H1 (cell line): ENCODE measurements around the gene SH2D4B. TPM values are rescaled to one million over a fixed set of nuclear protein-coding genes. Genes with fewer than 3 reads are reported as not detected.

ENCODE experiments used
- CTCF ChIA-PET: fragments of 300-600 bp; sonication (Branson Sonifier 250); formaldehyde crosslinking; loops from one replicate; lab custom pipeline; 2021; ENCODE audit not compliant: partially characterized antibody; lab: Charles Lee
- POLR2A ChIA-PET: fragments of 300-600 bp; sonication (Branson Sonifier 250); formaldehyde crosslinking; loops from one replicate; lab custom pipeline; 2021; ENCODE audit warnings: inconsistent platforms; ENCODE audit not compliant: partially characterized antibody; lab: Charles Lee
- DNase-seq, 2 experiments: peaks; one replicate each; pipeline versions ENCODE4 v3.0.0 to v3.0.0-alpha.2; 2010 to 2022; ENCODE audit warnings: low spot score in 2 of 2, low read depth in 1 of 2, mixed read lengths in 1 of 2
- FAIRE-seq: peaks from 2 replicates; lab custom pipeline; 2011; peaks lifted over from hg19 to GRCh38; lab: Jason Lieb, UNC
- H2AFZ ChIP-seq: 2 replicates; pipeline ENCODE4 v1.8.1; 2012; ENCODE audit warnings: low read length, inconsistent platforms
- H2AK5ac ChIP-seq: 2 replicates; pipeline ENCODE4 v1.6.1; 2013; ENCODE audit warnings: low read depth, low read length
- H2BK120ac ChIP-seq: replicated peaks from 2 replicates; pipeline ENCODE3; 2013; ENCODE audit warnings: low read depth, low read length, inconsistent platforms
- H2BK12ac ChIP-seq: 2 replicates; pipeline ENCODE4 v1.6.1; 2013; ENCODE audit warnings: low read depth, low read length
- H2BK15ac ChIP-seq: 2 replicates; pipeline ENCODE4 v1.6.1; 2013; ENCODE audit warnings: low read length
- H2BK20ac ChIP-seq: 2 replicates; pipeline ENCODE4 v1.6.1; 2013; ENCODE audit warnings: low read length
- H2BK5ac ChIP-seq: 2 replicates; pipeline ENCODE4 v1.6.1; 2013; ENCODE audit warnings: low read depth, low read length
- H3K14ac ChIP-seq: 2 replicates; pipeline ENCODE4 v1.6.1; 2013; ENCODE audit warnings: inconsistent platforms; ENCODE audit not compliant: insufficient read length
- H3K18ac ChIP-seq: 2 replicates; pipeline ENCODE4 v1.6.1; 2013; ENCODE audit warnings: low read length; ENCODE audit errors: extremely low read depth
- H3K23ac ChIP-seq: 2 replicates; pipeline ENCODE4 v1.6.1; 2013; ENCODE audit warnings: inconsistent platforms; ENCODE audit not compliant: insufficient read length
- H3K23me2 ChIP-seq: 2 replicates; pipeline ENCODE4 v1.6.1; 2013; ENCODE audit warnings: low read depth, low read length
- H3K27ac ChIP-seq: 2 replicates; pipeline ENCODE4 v1.6.1; 2011; ENCODE audit warnings: low read depth, low read length, inconsistent platforms
- H3K27me3 ChIP-seq, 4 experiments: replicated peaks in 1 of 4; 1 replicate in 1 of 4; 2 replicates in 3 of 4; pipeline versions ENCODE4 v1.6.1 to v1.8.1; 2011 to 2013; ENCODE audit warnings: low read length in 3 of 4, mild to moderate bottlenecking in 3 of 4, inconsistent platforms in 2 of 4, mixed read lengths in 2 of 4, moderate library complexity in 1 of 4; ENCODE audit not compliant: control insufficient read depth in 3 of 4, insufficient read depth in 3 of 4; ENCODE audit errors: extremely low read depth in 1 of 4
- H3K36me3 ChIP-seq, 4 experiments: 2 replicates each; pipeline versions ENCODE4 v1.6.1 to v1.8.1; 2011 to 2013; ENCODE audit warnings: mild to moderate bottlenecking in 4 of 4, low read length in 3 of 4, moderate library complexity in 2 of 4, control low read depth in 1 of 4, inconsistent platforms in 1 of 4; ENCODE audit not compliant: insufficient read depth in 4 of 4, control insufficient read depth in 2 of 4
- H3K4ac ChIP-seq: replicated peaks from 2 replicates; pipeline ENCODE3; 2013; ENCODE audit warnings: low read length, low read depth, mixed read lengths, inconsistent platforms; ENCODE audit not compliant: insufficient read length
- H3K4me1 ChIP-seq, 4 experiments: replicated peaks in 1 of 4; 1 replicate in 1 of 4; 2 replicates in 3 of 4; pipeline versions ENCODE4 v1.6.1 to v1.8.1; 2011 to 2013; ENCODE audit warnings: low read length in 3 of 4, inconsistent platforms in 2 of 4, mixed read lengths in 1 of 4; ENCODE audit not compliant: insufficient read depth in 4 of 4, control insufficient read depth in 3 of 4
- H3K4me2 ChIP-seq, 2 experiments: 2 replicates each; pipeline versions ENCODE4 v1.6.1 to v1.8.1; 2011 to 2013; ENCODE audit warnings: low read depth in 2 of 2, low read length in 2 of 2, control low read depth in 1 of 2, inconsistent platforms in 1 of 2, mild to moderate bottlenecking in 1 of 2; ENCODE audit not compliant: insufficient read depth in 1 of 2
- H3K4me3 ChIP-seq, 4 experiments: fragments of 200-600, 300-600 bp in 1 of 4; sonication (generic), shearing (Covaris generic), sonication (Bioruptor Twin) in 1 of 4; 2 replicates each; pipeline versions ENCODE4 v1.5.1 to v1.8.1; 2011 to 2016; ENCODE audit warnings: low read length in 4 of 4, low read depth in 3 of 4, control low read depth in 2 of 4, inconsistent platforms in 2 of 4, mild to moderate bottlenecking in 2 of 4, mixed read lengths in 1 of 4, moderate library complexity in 1 of 4; ENCODE audit not compliant: insufficient read depth in 2 of 4; ENCODE audit errors: extremely low read depth in 1 of 4
- H3K56ac ChIP-seq: replicated peaks from 2 replicates; pipeline ENCODE3; 2013; ENCODE audit warnings: low read depth, mild to moderate bottlenecking, mixed read lengths, low read length, inconsistent platforms; ENCODE audit not compliant: insufficient read length
- H3K79me1 ChIP-seq: 2 replicates; pipeline ENCODE4 v1.6.1; 2013; ENCODE audit warnings: low read depth, low read length, control low read depth
- H3K79me2 ChIP-seq, 2 experiments: 2 replicates each; pipeline versions ENCODE4 v1.6.1 to v1.8.1; 2012 to 2013; ENCODE audit warnings: low read length in 2 of 2, mild to moderate bottlenecking in 2 of 2, inconsistent platforms in 1 of 2; ENCODE audit not compliant: insufficient read depth in 2 of 2, control insufficient read depth in 1 of 2
- H3K9ac ChIP-seq, 4 experiments: replicated peaks in 1 of 4; 1 replicate in 1 of 4; 2 replicates in 3 of 4; pipeline versions ENCODE4 v1.6.1 to v1.8.1; 2011 to 2013; ENCODE audit warnings: low read depth in 3 of 4, low read length in 3 of 4, control low read depth in 2 of 4, mild to moderate bottlenecking in 2 of 4, moderate library complexity in 2 of 4, inconsistent platforms in 1 of 4; ENCODE audit errors: extremely low read depth in 1 of 4
- H3K9me3 ChIP-seq, 2 experiments: 2 replicates each; pipeline versions ENCODE4 v1.6.1 to v1.8.1; 2012 to 2013; ENCODE audit warnings: mild to moderate bottlenecking in 2 of 2, moderate library complexity in 2 of 2, control low read depth in 1 of 2, inconsistent platforms in 1 of 2, low read depth in 1 of 2, low read length in 1 of 2, mixed read lengths in 1 of 2; ENCODE audit not compliant: insufficient read depth in 2 of 2
- H4K20me1 ChIP-seq, 2 experiments: replicated peaks in 1 of 2; 2 replicates each; pipeline versions ENCODE3 to v1.8.1; 2011 to 2013; ENCODE audit warnings: inconsistent platforms in 2 of 2, low read length in 2 of 2, mild to moderate bottlenecking in 1 of 2; ENCODE audit not compliant: insufficient read depth in 2 of 2, control insufficient read depth in 1 of 2
- H4K5ac ChIP-seq: 2 replicates; pipeline ENCODE4 v1.6.1; 2013; ENCODE audit warnings: low read length, low read depth, mixed read lengths, inconsistent platforms; ENCODE audit not compliant: insufficient read length
- H4K8ac ChIP-seq: 2 replicates; pipeline ENCODE4 v1.8.0; 2013; ENCODE audit warnings: mild to moderate bottlenecking, moderate library complexity, low read length, inconsistent platforms; ENCODE audit not compliant: insufficient read depth; ENCODE audit errors: extremely low read depth
- H4K91ac ChIP-seq: replicated peaks from 2 replicates; pipeline ENCODE3; 2013; ENCODE audit warnings: low read length, mixed read lengths, inconsistent platforms; ENCODE audit not compliant: insufficient read length
- BACH1 ChIP-seq: IDR thresholded peaks from 2 replicates; pipeline ENCODE4 v1.6.1; 2012; ENCODE audit warnings: low read length, improper control_type of control experiment
- BRCA1 ChIP-seq: IDR thresholded peaks from 2 replicates; pipeline ENCODE4 v1.6.1; 2012; ENCODE audit warnings: low read depth, low read length, improper control_type of control experiment
- CBX8 ChIP-seq: fragments of 300-800, 300-1000 bp; sonication (generic); IDR thresholded peaks from 2 replicates; pipeline ENCODE4 v1.7.1; 2016; ENCODE audit warnings: low read depth, low read length, borderline replicate concordance
- GABPA ChIP-seq: IDR thresholded peaks from 2 replicates; pipeline ENCODE4 v1.6.1; 2011; ENCODE audit warnings: mild to moderate bottlenecking, low read length, moderate library complexity, borderline replicate concordance; ENCODE audit not compliant: insufficient read depth
- HDAC2 ChIP-seq, 2 experiments: fragments of 300-600 bp in 1 of 2; sonication (generic) in 1 of 2; IDR thresholded peaks; 2 replicates each; pipeline ENCODE4 v1.6.1; 2011 to 2012; ENCODE audit warnings: low read depth in 2 of 2, low read length in 2 of 2, mild to moderate bottlenecking in 2 of 2, moderate library complexity in 2 of 2, borderline replicate concordance in 1 of 2, inconsistent platforms in 1 of 2
- JUND ChIP-seq: IDR thresholded peaks from 2 replicates; pipeline ENCODE4 v1.6.1; 2011; ENCODE audit warnings: mild to moderate bottlenecking, improper control_type of control experiment, low read length
- KDM4A ChIP-seq: IDR thresholded peaks from one replicate; pipeline ENCODE4 v1.7.1; 2012; ENCODE audit warnings: low read depth, mild to moderate bottlenecking, moderate library complexity, low read length, inconsistent platforms; ENCODE audit not compliant: severe bottlenecking
- POLR2A ChIP-seq, 2 experiments: IDR thresholded peaks; 1 replicate in 1 of 2; 2 replicates in 1 of 2; pipeline ENCODE4 v1.6.1; 2011; ENCODE audit warnings: low read depth in 2 of 2, low read length in 2 of 2, mild to moderate bottlenecking in 2 of 2; ENCODE audit errors: control extremely low read depth in 1 of 2
- SAP30 ChIP-seq: fragments of 300-600 bp; sonication (generic); IDR thresholded peaks from 2 replicates; pipeline ENCODE4 v1.7.1; 2012; ENCODE audit warnings: low read length, moderate library complexity, mild to moderate bottlenecking, inconsistent platforms; ENCODE audit not compliant: insufficient read depth, insufficient replicate concordance
- SIN3A ChIP-seq, 2 experiments: IDR thresholded peaks in 1 of 2; conservative IDR thresholded peaks in 1 of 2; 2 replicates each; pipeline ENCODE4 v1.6.1; 2011 to 2012; ENCODE audit warnings: low read length in 2 of 2, improper control_type of control experiment in 1 of 2, low read depth in 1 of 2, mild to moderate bottlenecking in 1 of 2
- SIX5 ChIP-seq: IDR thresholded peaks from 2 replicates; pipeline ENCODE4 v1.6.1; 2011; ENCODE audit warnings: mild to moderate bottlenecking, low read depth, low read length
- TAF7 ChIP-seq: optimal IDR thresholded peaks from 2 replicates; pipeline ENCODE3; 2011; ENCODE audit warnings: low read depth, mild to moderate bottlenecking, inconsistent platforms, low read length, moderate library complexity, borderline replicate concordance
- YY1 ChIP-seq: IDR thresholded peaks from 2 replicates; pipeline ENCODE4 v1.6.1; 2011; ENCODE audit warnings: low read depth, mild to moderate bottlenecking, low read length
- WGBS, 2 experiments: shearing (Covaris generic) in 1 of 2; methylation state at CpG; one replicate each; pipeline versions ENCODE4 v1.1.6 to v1.1.7; 2013 to 2015; ENCODE audit warnings: low lambda C conversion rate in 2 of 2, mixed read lengths in 2 of 2, inconsistent platforms in 1 of 2, low coverage in 1 of 2, missing lambda C conversion rate in 1 of 2; ENCODE audit not compliant: insufficient replicate concordance in 2 of 2, insufficient coverage in 1 of 2, insufficient read length in 1 of 2; ENCODE audit errors: extremely low coverage in 1 of 2, missing lambda C conversion rate in 1 of 2; 5-methylcytosine and 5-hydroxymethylcytosine counted together
- polyA plus RNA-seq, 7 experiments: library from polyadenylated mRNA; depleted of rRNA in 3 of 7; stranded (reverse) in 5 of 7; unstranded in 2 of 7; fragments of >200 nt in 5 of 7; fragments of 200-250 nt in 2 of 7; gene quantifications; 1 replicate in 5 of 7; 2 replicates in 1 of 7; 4 replicates in 1 of 7; pipeline versions ENCODE4 v1.2.1 to v1.2.3, GENCODE V29; 2011 to 2013; ENCODE audit warnings: missing spikeins in 2 of 7, mixed read lengths in 2 of 7
- total RNA-seq: library from RNA; stranded (reverse); fragmentation: NEBNext Ultra II Directional; extraction: Animal tissue kit (Norgen Biotek cat#: 25700); gene quantifications from 2 replicates; pipeline ENCODE4 v1.2.1, GENCODE V29; 2021

The SH2D4B gene
- total and polyA plus RNA-seq, 2 of the 8 experiments (the other 6 are each of a cell fraction or from before 2014, with no cell fraction given), result 0.06 to 0.13 TPM

- ChIA-PET CTCF (interaction anchor here (0.6 to 2.8 kb wide), 3 partner anchors 27 to 59 kb away, joined by 4 to 18 read pairs (median 8); no protein-coding TSS in a partner anchor), POLR2A (no interaction called here)
- Histone ChIP-seq H3K4me1 (no peaks in the 10 kb centered on the region), H3K79me2 (no peaks in the 10 kb centered on the region), H3K9ac (no peak overlapping the region), H4K20me1 (no peaks in the 10 kb centered on the region), H3K79me1 (no peaks in the 10 kb centered on the region), H4K91ac (no peak overlapping the region), H3K27me3 (peaks cover 0 to 1% (median 0%) of the 10 kb centered on the region in 4 experiments; a peak in 2 of 7 replicates), H2BK120ac (no peak overlapping the region), H3K9me3 (peaks cover 0 to 8% of the 10 kb centered on the region in 2 experiments; a peak in 2 of 4 replicates), H3K18ac (no peak overlapping the region), H2BK12ac (no peak overlapping the region), H3K4ac (no peak overlapping the region), H3K4me2 (no peak overlapping the region), H3K36me3 (no peaks in the 10 kb centered on the region), H4K5ac (no peak overlapping the region), H2BK5ac (no peak overlapping the region), H3K14ac (no peak overlapping the region), H2BK20ac (no peak overlapping the region), H2AFZ (no peak overlapping the region), H3K23ac (no peak overlapping the region), H3K4me3 (no peak overlapping the region), H3K27ac (no peak overlapping the region), H3K56ac (no peak overlapping the region), H3K23me2 (no peaks in the 10 kb centered on the region), H2BK15ac (no peak overlapping the region), H2AK5ac (no peak overlapping the region), H4K8ac (no peak overlapping the region)
- WGBS, 2 experiments, result 84% methylated on average over 16 of the region's 16 CpGs; no CpG with 5 or more reads in 1 of the 2 experiments
- DNase-seq (peak in 1 of 2 experiments; percentile 30), FAIRE-seq (no peak)
- TF ChIP-seq HDAC2 (IDR thresholded peaks at IDR 0.05; ENCODE audit: borderline replicate concordance in 1 of 2, low read depth in 2 of 2, low read length in 2 of 2) (no peak), SAP30 (no peak), POLR2A (IDR thresholded peaks at IDR 0.05; ENCODE audit: control extremely low read depth in 1 of 2, low read depth in 2 of 2, low read length in 2 of 2) (no peak), CBX8 (no peak), SIX5 (no peak), SIN3A (conservative IDR thresholded peaks at IDR 0.05 in 1 of 2, IDR thresholded peaks at IDR 0.05 in 1 of 2; ENCODE audit: low read depth in 1 of 2, low read length in 2 of 2) (no peak), KDM4A (no peak), BRCA1 (no peak), YY1 (no peak), GABPA (no peak), BACH1 (no peak), TAF7 (no peak), JUND (no peak)
Observed at GRCh38 chr10:80538481-80539185, 931 bp downstream of the SH2D4B start.
